ENCODE data around the gene VPS26C.

- TF ChIP-seq CTCF (IDR thresholded peaks at IDR 0.05) (no peak), REST (IDR thresholded peaks at IDR 0.05; ENCODE audit: low read depth, low read length) (no peak), RAD21 (IDR thresholded peaks at IDR 0.05; ENCODE audit: low read length) (no peak), TAF1 (IDR thresholded peaks at IDR 0.05; ENCODE audit: borderline replicate concordance, low read depth, low read length) (no peak)
Measured at GRCh38 chr21:37269481-37269880, 2.3 kb upstream of the VPS26C start.

Data from SK-N-SH (cell line).